ENCODE measurements around the gene FANCB.

The FANCB gene

GRCh38 chrX:14872851-14873675 is at the start of gene FANCB, which contains the start of gene MOSPD2:
Gene FANCB (minus strand): TSS chrX:14873069. CDS start chrX:14865510, 7,559 bp downstream.
Gene MOSPD2 (plus strand): TSS chrX:14873421. CDS start chrX:14873529, 108 bp downstream.
- DNase-seq = peak; percentile 87

GRCh38 chrX:14922437-14922836 is 49.6 kb upstream of the FANCB start:
- no peak for DNase-seq

- no peak for DNase-seq
Measured at GRCh38 chrX:14920196-14920595, 47.3 kb upstream of the FANCB start.

GRCh38 chrX:14919407-14919806 is 46.5 kb upstream of the FANCB start:
- no peak for DNase-seq

- no peak for DNase-seq
Measured at GRCh38 chrX:14916017-14916674, 43.3 kb upstream of the FANCB start.

- DNase-seq = no peak
Measured at GRCh38 chrX:14915596-14915995, 42.7 kb upstream of the FANCB start.

- DNase-seq = no peak
Measured at GRCh38 chrX:14913241-14913640, 40.4 kb upstream of the FANCB start.

- DNase-seq = no peak
Measured at GRCh38 chrX:14903891-14904290, 31.0 kb upstream of the FANCB start.

- no peak for DNase-seq
Measured at GRCh38 chrX:14902537-14902936, 29.7 kb upstream of the FANCB start.

- no peak for DNase-seq
Measured at GRCh38 chrX:14899607-14900006, 26.7 kb upstream of the FANCB start.

GRCh38 chrX:14897042-14897441 is 24.2 kb upstream of the FANCB start:
- DNase-seq = no peak

- DNase-seq = no peak
Measured at GRCh38 chrX:14896273-14896672, 23.4 kb upstream of the FANCB start.

GRCh38 chrX:14886252-14886651 is 13.4 kb upstream of the FANCB start:
- no peak for DNase-seq

- no peak for DNase-seq
Measured at GRCh38 chrX:14884714-14885113, 11.8 kb upstream of the FANCB start.

GRCh38 chrX:14883826-14884225 is 11.0 kb upstream of the FANCB start:
- no peak for DNase-seq

GRCh38 chrX:14875624-14876023 is 2.8 kb upstream of the FANCB start:
- no peak for DNase-seq

- DNase-seq = no peak
Measured at GRCh38 chrX:14873676-14874049, 794 bp upstream of the FANCB start.

- no peak for DNase-seq
Measured at GRCh38 chrX:14872355-14872754, 514 bp downstream of the FANCB start.

- no peak for DNase-seq
Measured at GRCh38 chrX:14871767-14872166, 1.1 kb downstream of the FANCB start.

- DNase-seq = no peak
Measured at GRCh38 chrX:14865201-14865600, 7.7 kb downstream of the FANCB start.

- no peak for DNase-seq
Measured at GRCh38 chrX:14864631-14865030, 8.2 kb downstream of the FANCB start.

- DNase-seq = no peak
Measured at GRCh38 chrX:14851526-14851925, 21.3 kb downstream of the FANCB start.

GRCh38 chrX:14843666-14844065 is 29.2 kb downstream of the FANCB start:
- DNase-seq = no peak

GRCh38 chrX:14837155-14837554 is 35.7 kb downstream of the FANCB start:
- DNase-seq = no peak

Measured in NCI-H510A treated with DMSO at 0.1 percent for 48 hours (cell line).